Fibroblast of mammary gland (primary cell): ENCODE data around the gene ATN1.

Experiments
- DNase-seq: peaks from one replicate; pipeline ENCODE4 v3.0.0-alpha.2; 2010; ENCODE audit warnings: low read depth
- H3K4me3 ChIP-seq: 2 replicates; pipeline ENCODE4 v1.5.1; 2011; ENCODE audit warnings: low read depth, mild to moderate bottlenecking, low read length, moderate library complexity; ENCODE audit not compliant: control insufficient read depth
- TF ChIP-seq, protein P1 (sequence below): conservative IDR thresholded peaks from 2 replicates; pipeline ENCODE4 v1.5.1; 2011; ENCODE audit warnings: low read depth, low read length, inconsistent platforms; ENCODE audit not compliant: control insufficient read depth, insufficient read depth

ATN1 gene

DNA sequence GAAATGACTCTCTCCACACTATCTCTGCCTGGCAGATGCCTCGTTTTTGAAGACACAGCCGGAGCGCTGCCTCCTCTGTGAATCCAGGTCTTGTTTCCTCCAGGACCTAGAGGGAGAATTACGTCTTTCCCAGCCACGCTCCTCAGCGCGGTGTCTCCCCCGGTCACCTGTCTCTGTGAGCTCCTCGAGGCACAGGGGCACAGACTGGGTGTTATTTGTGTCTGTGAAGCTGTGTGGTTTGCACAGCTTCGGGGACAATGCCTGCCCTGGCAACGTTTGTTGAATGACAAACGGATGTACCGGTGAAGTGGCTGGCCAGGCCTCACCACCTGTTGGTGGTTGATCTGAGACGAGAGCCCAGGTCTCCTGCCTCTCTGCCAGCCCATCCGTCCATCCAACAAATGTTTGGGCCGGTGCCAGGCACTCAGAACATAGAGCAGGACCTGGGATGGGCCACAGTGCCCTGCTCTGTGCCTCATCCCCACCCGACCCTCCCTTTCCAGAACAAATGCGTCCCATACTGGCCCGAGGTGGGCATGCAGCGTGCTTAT is 29.5 kb downstream of the ATN1 start:
- TF ChIP-seq, protein P1, sequence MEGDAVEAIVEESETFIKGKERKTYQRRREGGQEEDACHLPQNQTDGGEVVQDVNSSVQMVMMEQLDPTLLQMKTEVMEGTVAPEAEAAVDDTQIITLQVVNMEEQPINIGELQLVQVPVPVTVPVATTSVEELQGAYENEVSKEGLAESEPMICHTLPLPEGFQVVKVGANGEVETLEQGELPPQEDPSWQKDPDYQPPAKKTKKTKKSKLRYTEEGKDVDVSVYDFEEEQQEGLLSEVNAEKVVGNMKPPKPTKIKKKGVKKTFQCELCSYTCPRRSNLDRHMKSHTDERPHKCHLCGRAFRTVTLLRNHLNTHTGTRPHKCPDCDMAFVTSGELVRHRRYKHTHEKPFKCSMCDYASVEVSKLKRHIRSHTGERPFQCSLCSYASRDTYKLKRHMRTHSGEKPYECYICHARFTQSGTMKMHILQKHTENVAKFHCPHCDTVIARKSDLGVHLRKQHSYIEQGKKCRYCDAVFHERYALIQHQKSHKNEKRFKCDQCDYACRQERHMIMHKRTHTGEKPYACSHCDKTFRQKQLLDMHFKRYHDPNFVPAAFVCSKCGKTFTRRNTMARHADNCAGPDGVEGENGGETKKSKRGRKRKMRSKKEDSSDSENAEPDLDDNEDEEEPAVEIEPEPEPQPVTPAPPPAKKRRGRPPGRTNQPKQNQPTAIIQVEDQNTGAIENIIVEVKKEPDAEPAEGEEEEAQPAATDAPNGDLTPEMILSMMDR: no peak
- no peak overlapping the region for H3K4me3 ChIP-seq
- no peak for DNase-seq

DNA sequence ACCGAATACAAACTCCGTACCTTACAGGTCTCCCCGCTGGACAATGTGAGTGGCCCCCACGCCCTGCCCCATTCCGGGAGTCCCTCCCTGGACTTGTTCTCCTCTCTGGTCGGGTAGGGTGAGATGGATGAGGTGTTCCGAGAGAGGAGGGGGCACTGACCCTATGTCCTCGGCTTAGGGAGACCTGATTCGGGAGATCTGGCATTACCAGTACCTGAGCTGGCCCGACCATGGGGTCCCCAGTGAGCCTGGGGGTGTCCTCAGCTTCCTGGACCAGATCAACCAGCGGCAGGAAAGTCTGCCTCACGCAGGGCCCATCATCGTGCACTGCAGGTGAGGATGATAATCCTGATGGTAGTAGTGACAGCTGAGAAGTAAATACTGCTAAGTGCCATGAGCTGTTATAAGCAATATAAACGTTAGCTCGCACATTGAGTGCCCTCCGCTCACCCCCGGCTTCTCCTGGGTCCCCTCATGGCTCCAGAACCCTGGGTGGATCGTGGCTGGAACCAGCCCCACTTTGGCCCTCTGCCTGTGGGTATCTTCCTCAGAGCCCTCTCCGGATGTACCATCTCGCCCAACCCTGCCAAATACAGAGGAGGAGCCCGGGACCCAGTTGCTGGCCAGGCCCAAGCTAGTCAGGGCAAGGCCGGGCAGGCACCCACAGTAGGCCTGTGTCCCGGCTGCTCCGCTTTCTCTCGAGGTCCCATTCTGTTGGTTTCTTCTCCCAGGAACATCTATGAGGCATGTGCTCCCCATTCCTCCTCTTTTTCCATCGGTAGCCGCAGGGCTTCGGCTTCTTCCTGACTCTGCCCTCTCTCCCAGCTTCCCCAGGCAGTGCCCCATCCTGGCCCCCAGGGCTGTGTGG is 30.2 kb downstream of the ATN1 start:
- no peak overlapping the region for H3K4me3 ChIP-seq
- TF ChIP-seq, protein P1: no peak
- no peak for DNase-seq

DNA sequence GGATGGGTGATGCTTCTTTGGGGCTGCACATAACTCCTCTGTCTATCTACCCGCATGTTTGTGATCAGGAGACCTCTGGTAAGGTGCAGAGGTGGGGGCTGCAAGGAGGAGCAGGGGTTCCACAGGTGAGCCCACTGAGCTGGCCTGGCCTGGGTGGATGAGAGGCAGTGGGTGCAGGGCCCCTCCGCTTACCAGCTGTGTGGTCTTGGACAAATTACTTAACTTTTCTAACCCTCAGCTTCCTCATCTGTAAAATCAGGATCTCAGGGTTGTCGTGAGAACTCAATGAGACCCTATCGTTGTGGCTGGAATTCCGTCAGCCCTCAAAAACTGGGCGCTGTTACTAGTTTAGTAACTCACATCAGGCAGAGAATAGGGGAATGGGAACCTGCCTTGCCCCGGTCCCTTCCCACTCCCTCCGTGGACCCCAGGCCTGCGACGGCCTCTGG is 30.9 kb downstream of the ATN1 start:
- no peak overlapping the region for H3K4me3 ChIP-seq
- DNase-seq: no peak
- TF ChIP-seq, protein P1: no peak

DNA sequence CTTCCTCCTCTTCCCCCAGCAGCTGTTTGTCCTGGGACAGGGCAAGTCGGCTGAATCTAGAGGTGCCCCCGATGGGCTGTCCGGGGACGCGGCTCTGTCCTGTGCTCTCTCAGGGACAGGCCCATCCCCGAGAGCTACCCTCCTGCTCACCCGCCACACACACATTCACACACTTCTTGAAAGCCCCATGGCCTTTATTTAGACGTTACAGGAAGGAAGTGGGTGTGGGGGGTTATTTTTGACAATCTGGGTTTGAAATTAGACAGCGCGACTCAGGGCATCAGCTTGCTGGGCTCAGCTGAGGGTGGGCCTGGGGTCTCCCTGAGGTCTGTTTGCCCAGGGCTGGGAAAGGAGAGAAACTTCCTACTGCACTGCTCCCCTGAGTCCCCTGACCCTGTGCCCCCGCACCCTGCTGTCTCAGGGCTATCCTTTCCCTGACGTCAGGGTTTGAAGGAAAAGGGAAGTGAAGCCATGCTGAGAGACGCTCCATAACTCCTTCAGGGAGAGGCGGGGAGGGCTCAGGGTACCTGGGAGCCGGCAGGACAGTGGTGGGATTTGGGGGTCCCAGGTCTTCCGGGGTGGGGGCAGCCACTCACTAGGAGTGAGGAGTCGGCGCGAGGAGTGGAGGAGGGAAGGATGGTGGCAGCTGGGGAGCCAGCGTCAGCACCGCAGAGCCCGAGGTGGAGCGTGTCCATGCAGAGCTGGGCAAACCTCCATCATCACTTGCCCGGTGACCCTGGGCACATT is 31.5 kb downstream of the ATN1 start:
- no peak for DNase-seq
- TF ChIP-seq, protein P1: no peak
- no peak overlapping the region for H3K4me3 ChIP-seq

DNA sequence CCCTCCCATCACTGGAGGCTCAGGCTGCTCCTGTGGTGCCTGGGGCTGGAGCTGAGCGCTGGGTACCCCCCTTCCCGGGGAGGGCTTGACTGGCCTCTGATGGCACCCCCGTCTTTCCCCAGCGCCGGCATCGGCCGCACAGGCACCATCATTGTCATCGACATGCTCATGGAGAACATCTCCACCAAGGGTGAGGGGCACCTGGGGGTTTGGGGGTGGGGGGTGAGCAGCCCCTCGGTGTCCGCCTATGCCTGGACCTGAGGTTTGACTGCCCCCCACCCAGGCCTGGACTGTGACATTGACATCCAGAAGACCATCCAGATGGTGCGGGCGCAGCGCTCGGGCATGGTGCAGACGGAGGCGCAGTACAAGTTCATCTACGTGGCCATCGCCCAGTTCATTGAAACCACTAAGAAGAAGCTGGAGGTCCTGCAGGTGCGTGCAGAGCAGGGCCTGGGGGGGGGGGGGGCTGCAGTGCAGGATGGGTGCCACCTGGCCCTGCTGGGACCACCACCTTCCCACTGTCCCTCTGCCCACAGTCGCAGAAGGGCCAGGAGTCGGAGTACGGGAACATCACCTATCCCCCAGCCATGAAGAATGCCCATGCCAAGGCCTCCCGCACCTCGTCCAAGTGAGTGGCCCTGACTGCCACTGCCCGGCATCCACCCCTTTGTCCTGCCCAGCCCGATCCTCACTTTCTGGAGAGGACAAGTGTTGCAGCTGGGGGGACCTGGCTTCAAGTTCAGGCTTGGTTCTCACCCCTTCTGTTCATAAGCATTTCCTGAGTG is 32.2 kb downstream of the ATN1 start:
- H3K4me3 ChIP-seq: no peak overlapping the region
- no peak for DNase-seq
- TF ChIP-seq, protein P1: no peak
